Pancreas (tissue), 10 donors: ENCODE results near the gene AUP1. TPM values are rescaled to one million over a fixed set of nuclear protein-coding genes. Genes with fewer than 3 reads are reported as not detected.

Experiments used
- ATAC-seq, 4 donors: fragments of 200-7000 bp; cut with Tn5 transposase; one replicate each; pipeline versions ENCODE4 v1.8.0 to v1.9.1; 2020; ENCODE audit warnings: mild to moderate bottlenecking in 4 of 4, moderate library complexity in 4 of 4
- DNase-seq, 6 donors: peaks; one replicate each; pipeline ENCODE4 v3.0.0-alpha.2; 2020
- FAIRE-seq: peaks from 2 replicates; lab custom pipeline; 2012; peaks lifted over from hg19 to GRCh38; lab: Jason Lieb, UNC
- H3K27ac ChIP-seq, 4 donors: fragments of 200-600 bp; sonication (generic); 1 replicate in 3 of 4; 2 replicates in 1 of 4; pipeline versions ENCODE4 v1.5.0 to v1.8.0; 2020
- H3K27me3 ChIP-seq, 4 donors: fragments of 200-600 bp; one replicate each; pipeline ENCODE4 v1.8.0; 2021
- H3K36me3 ChIP-seq, 3 donors: fragments of 200-600 bp; sonication (generic) in 1 of 3; one replicate each; pipeline versions ENCODE4 v1.5.0 to v1.8.0; 2020 to 2021
- H3K4me1 ChIP-seq, 3 donors: fragments of 200-600 bp; one replicate each; pipeline ENCODE4 v1.8.0; 2021
- H3K4me3 ChIP-seq, 4 donors: fragments of 200-600 bp; sonication (generic) in 2 of 4; one replicate each; pipeline versions ENCODE4 v1.5.0 to v1.8.0; 2020 to 2021
- H3K9me3 ChIP-seq, 4 donors: fragments of 200-600 bp; one replicate each; pipeline ENCODE4 v1.8.0; 2021
- CTCF ChIP-seq, 4 donors: fragments of 200-600 bp; sonication (generic) in 3 of 4; IDR thresholded peaks; one replicate each; pipeline versions ENCODE4 v1.5.0 to v1.8.0; 2021; ENCODE audit warnings: antibody characterized with exemption in 4 of 4
- WGBS, 2 donors: extraction: QIAGEN DNeasy Blood & Tissue Kit; methylation state at CpG; one replicate each; pipeline ENCODE4 v1.1.7; 2013; 5-methylcytosine and 5-hydroxymethylcytosine counted together
- intact Hi-C, 3 donors: fragments of 100-400 bp; cut with DNase I; formaldehyde crosslinking; loops; one replicate each; pipeline versions ENCODE4 v1.11.1 to v1.14.2; 2022
- polyA plus RNA-seq, 2 donors: library from polyadenylated mRNA; stranded (reverse); fragments of 200-250 nt; gene quantifications; one replicate each; pipeline ENCODE4 v1.2.3, GENCODE V29; 2013
- total RNA-seq, 6 donors: library from RNA; stranded (reverse); fragmentation: NEBNext Ultra II Directional in 4 of 6; extraction: Animal tissue kit (Norgen Biotek cat#: 25700) in 4 of 6; gene quantifications; one replicate each; pipeline versions ENCODE4 v1.2.1 to v1.2.4, GENCODE V29; 2021 to 2023
- donor health status: healthy with polysubstance abuse.
- donor health status: DM: no; HTN: no; CAD: no; lungs with moderate emphysema.
- donor health status: DM: no; HTN: no; CAD: no.
- donor health status: control.
- donor health status: control.
- donor health status: Bipolar disorder and iron deficiency.
- donor health status: DM: yes; HTN: yes; CAD: no.
- donor health status: DM: no; HTN: no; CAD: no.
- donor health status: DM: no; HTN: no; CAD: no.
- donor health status: DM: yes; HTN: yes; CAD: no.

The AUP1 gene
- total and polyA plus RNA-seq, 8 donors: 62.1 to 258 (median 71.8) TPM

- no peak for TF ChIP-seq CTCF (IDR thresholded peaks at IDR 0.05)
- H3K9me3 ChIP-seq: no peaks in the 10 kb centered on the region
- WGBS, 2 donors: 75 to 77% methylated on average over 4 of the region's 4 CpGs
- no peaks in the 10 kb centered on the region for H3K27me3 ChIP-seq
- H3K4me1 ChIP-seq: peaks cover 3 to 12% (median 11%) of the 10 kb centered on the region in 3 donors
- ATAC-seq (no peak), FAIRE-seq (no peak), DNase-seq (peak in 1 of 6 donors; percentile 1)
- H3K36me3 ChIP-seq: no peaks in the 10 kb centered on the region
- no peak overlapping the region for H3K4me3 ChIP-seq
- no peak overlapping the region for H3K27ac ChIP-seq
- intact Hi-C loops: no loop called here
Measured at GRCh38 chr2:74533464-74533863, 4.0 kb upstream of the AUP1 start.

- Histone ChIP-seq H3K4me1 (peaks cover 7 to 18% (median 14%) of the 10 kb centered on the region in 3 donors), H3K27ac (no peak overlapping the region), H3K9me3 (no peaks in the 10 kb centered on the region), H3K4me3 (no peak overlapping the region), H3K36me3 (peaks cover 0 to 4% (median 0%) of the 10 kb centered on the region in 3 donors), H3K27me3 (no peaks in the 10 kb centered on the region)
- ATAC-seq (no peak), DNase-seq (no peak), FAIRE-seq (no peak)
- intact Hi-C loops: no loop called here
- no peak for TF ChIP-seq CTCF (IDR thresholded peaks at IDR 0.05)
Measured at GRCh38 chr2:74532222-74532621, 2.7 kb upstream of the AUP1 start.

GRCh38 chr2:74531666-74532065 is 2.2 kb upstream of the AUP1 start:
- Histone ChIP-seq H3K27ac (no peak overlapping the region), H3K27me3 (no peaks in the 10 kb centered on the region), H3K4me3 (no peak overlapping the region), H3K36me3 (peaks cover 0 to 9% (median 0%) of the 10 kb centered on the region in 3 donors), H3K9me3 (no peaks in the 10 kb centered on the region), H3K4me1 (peaks cover 7 to 18% (median 14%) of the 10 kb centered on the region in 3 donors)
- FAIRE-seq: no peak
- peak in 1 of 6 donors; percentile 19 for DNase-seq
- intact Hi-C loops: no loop called here
- TF ChIP-seq CTCF (IDR thresholded peaks at IDR 0.05): no peak
- 84 to 91% methylated on average over 7 of the region's 7 CpGs for WGBS, 2 donors
- no peak for ATAC-seq

- H3K27me3 ChIP-seq: no peaks in the 10 kb centered on the region
- no peak for TF ChIP-seq CTCF (IDR thresholded peaks at IDR 0.05)
- H3K36me3 ChIP-seq: peaks cover 0 to 13% (median 0%) of the 10 kb centered on the region in 3 donors
- DNase-seq (peak in 4 of 6 donors; percentile 40 to 76 (median 61)), ATAC-seq (peak; percentile 27 to 40 (median 29)), FAIRE-seq (no peak)
- H3K4me3 ChIP-seq: peak overlapping the region; percentile 77 to 99 (median 97)
- peaks cover 7 to 18% (median 14%) of the 10 kb centered on the region in 3 donors for H3K4me1 ChIP-seq
- H3K27ac ChIP-seq: peak overlapping the region in 3 of 4 donors; percentile 59 to 83 (median 74)
- WGBS, 2 donors: 2 to 4% methylated on average over 54 of the region's 54 CpGs
- intact Hi-C loops: no loop called here
- no peaks in the 10 kb centered on the region for H3K9me3 ChIP-seq
Measured at GRCh38 chr2:74530239-74531187, 1.0 kb upstream of the AUP1 start.
